NCI-H748 (cell line): ENCODE measurements around the gene NMU.
"Not testable (repeated sequence)": the region's sequence is repeated elsewhere in the genome, so short reads cannot be mapped to it uniquely, and the experiment has no call there.

Experiments used
- DNase-seq: peaks from one replicate; lab custom pipeline; 2025; ENCODE audit not compliant: unreplicated experiment; lab: John Stamatoyannopoulos, UW

Gene NMU

GRCh38 chr4:55568905-55569504, 67.1 kb downstream of the NMU start:
- DNase-seq = no peak

DNA sequence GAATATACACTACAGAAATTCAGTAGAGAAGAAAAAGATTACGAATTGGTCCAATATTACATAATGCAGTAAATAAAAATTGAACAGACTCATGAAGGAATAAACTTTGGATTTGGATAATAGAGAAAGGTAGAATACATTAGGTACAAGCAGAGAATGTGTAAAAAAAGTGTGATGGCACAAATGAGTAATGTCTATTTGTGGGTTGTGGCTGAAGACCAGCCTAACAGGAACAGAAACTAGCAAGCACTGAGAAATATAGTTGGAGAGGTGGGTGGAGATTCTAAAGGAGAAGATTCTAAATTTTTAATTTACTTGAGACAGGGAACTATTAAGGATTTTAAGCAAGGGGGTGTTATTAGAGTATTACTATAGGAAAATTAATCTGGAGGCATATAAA, 74.2 kb downstream of the NMU start:
- DNase-seq = no peak

- no peak for DNase-seq
Measured at GRCh38 chr4:55560096-55560495, 76.0 kb downstream of the NMU start.

DNA sequence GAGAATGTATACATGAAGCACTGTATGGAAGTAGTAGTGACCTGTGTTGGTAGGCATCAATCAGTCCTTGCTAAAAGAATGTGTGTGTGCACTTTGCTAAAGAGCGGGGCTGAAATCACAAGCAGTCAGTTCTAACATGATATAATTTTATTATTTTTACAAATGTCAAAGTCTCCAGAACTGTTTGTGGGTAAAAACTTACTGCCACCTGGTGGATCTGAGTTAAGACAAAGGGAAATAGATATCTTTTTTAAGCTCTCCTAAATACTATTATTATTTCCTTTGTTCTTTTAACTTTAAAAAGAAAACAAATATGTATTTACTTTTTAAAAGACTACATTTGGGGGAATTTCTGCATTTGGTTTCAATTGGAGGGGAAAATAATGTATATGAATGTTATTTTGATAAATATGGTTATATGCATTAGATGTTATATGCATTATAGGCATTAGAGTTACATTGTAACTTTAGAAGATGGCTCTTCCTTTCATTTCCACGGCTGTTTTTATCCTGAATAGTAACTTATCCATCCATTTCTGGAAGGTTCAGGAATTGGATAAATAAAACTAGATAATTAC, 81.6 kb downstream of the NMU start:
- DNase-seq = no peak

DNA sequence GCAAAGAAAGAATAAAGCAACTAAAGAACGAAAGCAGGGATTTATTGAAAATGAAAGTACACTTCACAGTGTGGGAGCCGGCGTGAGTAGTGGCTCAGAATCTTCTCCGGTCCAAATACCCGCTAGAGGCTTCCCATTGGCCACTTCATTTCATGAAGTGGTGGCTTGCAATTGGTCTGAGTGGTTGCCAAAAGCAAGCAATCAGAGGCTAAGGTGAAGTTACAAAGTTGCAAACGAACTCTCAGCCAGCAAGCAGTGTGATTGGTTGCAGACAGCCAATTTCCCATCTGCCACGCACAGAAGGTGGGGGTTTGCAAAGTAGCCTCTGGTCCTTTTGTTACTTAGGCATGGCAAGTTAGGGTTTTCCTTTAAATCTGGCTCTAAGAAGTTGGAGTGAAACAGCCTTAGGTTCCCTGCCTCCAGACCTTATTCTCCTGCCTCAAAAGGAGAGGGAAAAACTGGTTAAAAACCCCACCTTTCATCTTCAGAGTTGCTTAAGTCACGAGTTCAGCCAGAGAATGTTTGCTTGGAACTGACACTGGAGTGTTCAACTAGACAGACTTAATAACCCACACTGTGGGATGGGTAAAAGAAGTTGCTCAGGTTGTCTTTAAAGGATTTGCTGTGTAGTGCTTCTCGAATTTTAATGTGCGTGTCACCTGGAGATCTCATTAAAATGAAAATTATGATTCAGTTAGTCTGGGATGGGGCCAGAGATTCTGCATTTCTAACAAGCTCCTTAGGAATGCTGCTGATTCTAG, 82.5 kb downstream of the NMU start:
- peak; percentile 5 for DNase-seq

DNA sequence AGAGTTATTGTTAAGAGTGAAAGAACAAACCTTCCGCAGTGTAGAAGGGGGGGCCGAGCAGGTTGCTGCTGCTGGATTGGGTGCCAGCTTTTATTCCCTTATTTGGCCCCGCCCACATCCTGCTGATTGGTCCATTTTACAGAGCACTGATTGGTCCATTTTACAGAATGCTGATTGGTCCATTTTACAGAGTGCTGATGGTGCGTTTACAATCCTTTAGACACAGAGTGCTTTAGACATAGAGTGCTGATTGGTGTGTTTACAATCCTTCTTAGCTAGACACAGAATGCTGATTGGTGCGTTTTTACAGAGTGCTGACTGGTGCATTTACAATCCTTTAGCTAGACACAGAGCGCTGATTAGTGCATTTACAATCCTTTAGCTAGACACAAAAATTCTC, 84.1 kb downstream of the NMU start:
- DNase-seq = not testable (repeated sequence)

GRCh38 chr4:55549888-55550287, 86.2 kb downstream of the NMU start:
- DNase-seq = no peak

DNA sequence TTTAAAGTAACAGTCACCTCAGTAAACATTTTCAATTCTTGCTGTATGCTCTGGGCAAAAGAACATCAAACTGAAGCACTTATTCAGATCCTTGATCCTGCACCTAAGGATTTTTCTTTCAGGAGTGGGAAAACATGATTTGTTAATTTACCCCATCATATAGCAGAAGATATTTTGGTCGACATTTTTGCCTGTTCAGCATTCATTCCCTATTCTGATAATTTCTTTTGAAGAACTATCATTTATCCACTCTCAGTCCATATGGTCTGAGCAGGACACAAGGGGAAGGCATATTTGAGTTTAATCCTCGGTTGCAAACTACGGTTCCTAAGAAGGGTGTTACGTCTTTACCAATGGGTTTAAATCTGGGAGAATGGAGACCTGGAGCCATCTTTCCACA, 88.2 kb downstream of the NMU start:
- no peak for DNase-seq

DNA sequence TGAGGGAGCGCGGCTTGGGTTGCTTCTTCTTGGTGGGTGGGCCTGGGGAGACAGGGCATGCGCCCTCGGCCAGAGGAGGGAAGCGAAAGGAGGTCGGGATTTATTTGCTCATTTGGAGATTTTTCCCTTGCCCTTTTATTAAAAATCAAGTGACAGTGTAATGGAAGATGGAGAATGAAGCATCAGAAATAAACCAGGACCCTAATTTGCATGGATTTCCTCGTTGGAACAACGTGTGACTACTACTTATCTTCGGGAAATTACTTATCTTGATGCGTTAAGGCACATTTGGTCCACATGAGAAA, 88.7 kb downstream of the NMU start:
- DNase-seq = peak; percentile 60

DNA sequence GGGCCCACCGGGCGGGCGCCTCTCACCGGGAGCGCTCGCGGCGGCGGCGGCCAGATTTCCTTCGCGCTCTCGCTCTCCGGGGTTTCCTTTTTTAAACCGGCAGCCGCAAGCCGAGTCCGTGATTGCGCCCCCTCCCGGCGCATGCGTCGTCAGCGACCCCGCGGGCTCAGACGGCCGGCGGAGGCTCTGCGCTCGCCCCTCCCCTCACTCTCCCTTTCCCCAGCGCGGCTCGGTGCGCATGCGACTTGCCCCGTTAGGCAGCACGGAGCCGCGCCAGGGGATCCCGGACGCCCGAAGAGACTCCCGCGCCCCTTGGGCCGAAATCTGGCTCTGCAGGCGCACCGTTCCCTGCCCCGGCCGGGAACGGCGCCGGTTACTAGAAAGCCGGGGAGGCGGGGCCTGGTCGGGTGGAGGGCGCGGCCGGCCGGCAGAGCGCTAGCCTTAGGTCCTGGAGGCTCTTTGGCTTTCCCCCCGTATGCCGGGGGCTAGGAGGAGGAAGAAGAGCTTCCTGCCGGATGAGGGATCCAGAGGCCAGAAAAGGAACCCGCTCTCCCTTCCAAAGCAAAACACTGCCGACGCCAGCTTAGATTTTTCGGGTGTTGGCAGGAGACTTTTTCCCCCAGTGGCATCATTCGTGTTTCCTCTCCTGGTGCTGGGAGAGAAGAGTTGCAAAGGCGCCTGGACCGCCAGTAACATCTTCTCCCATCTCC, 89.2 kb downstream of the NMU start, which contains the start of gene CLOCK:
TSS of gene CLOCK (minus strand) at position 154 of the 710 bp plus-strand sequence. CDS start 64,124 bp downstream, outside the sequence.
- DNase-seq = peak; percentile 89

- no peak for DNase-seq
Measured at GRCh38 chr4:55546506-55546755, 89.7 kb downstream of the NMU start.

- DNase-seq = peak; percentile 70
Measured at GRCh38 chr4:55545641-55546505, 90.2 kb downstream of the NMU start.
